AG09319 (cell line): Measurements from ENCODE around the gene IL18BP.

Experiments used
- DNase-seq: peaks from one replicate; pipeline ENCODE4 v3.0.0-alpha.2; 2010; ENCODE audit warnings: low read depth; ENCODE audit errors: extremely low read depth
- CTCF ChIP-seq: IDR thresholded peaks from 2 replicates; pipeline ENCODE4 v1.5.1; 2011; ENCODE audit warnings: low read depth, mild to moderate bottlenecking, inconsistent platforms, low read length, moderate library complexity

IL18BP gene

GRCh38 chr11:72039031-72039855 is 40.5 kb downstream of the IL18BP start:
- DNase-seq: peak; percentile 60
- no peak for TF ChIP-seq CTCF

- no peak for DNase-seq
- TF ChIP-seq CTCF: no peak
Measured at GRCh38 chr11:72039856-72040401, 41.2 kb downstream of the IL18BP start.

DNA sequence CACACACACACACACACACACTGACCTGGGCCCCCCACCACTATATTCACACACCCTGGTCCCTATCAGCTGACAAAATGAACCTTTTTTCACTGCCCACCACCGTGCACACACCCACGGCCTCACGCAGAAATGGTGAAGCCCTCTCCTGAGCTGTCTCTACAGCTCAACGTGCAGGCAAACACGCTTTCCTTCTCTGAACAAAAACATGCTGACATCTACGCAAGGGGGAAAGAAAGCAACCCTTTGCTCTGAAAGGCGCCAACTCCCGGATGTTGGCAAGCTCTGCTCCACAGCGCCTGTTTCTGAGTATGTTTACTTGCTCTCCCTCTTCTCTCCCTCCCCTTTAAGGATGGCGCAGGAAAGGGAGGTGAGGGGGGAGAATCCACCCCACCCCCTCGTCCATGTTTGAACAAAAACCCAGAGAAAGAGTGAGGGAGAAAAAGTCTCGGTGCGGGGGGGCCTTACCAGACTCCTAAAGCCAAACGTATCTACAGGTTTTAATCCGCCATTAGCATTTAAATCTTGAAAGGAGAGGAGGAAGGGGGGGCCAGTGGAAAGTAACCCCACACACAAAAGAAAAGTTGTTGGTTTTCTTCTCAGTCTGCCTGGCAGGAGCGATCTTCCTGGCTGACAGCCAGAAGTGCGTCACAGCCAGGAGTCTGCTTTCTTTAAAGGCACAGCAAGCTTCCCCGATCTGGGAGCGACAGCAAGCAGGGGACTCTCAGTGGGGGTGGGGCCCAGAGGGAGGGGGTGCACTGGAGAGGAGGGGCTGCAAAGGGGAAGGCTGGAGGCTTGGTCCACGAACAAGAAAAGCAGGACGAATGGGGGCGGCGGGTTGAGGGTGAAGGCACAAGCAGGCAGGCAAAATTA is 42.0 kb downstream of the IL18BP start:
- DNase-seq: peak; percentile 90
- TF ChIP-seq CTCF: no peak

DNA sequence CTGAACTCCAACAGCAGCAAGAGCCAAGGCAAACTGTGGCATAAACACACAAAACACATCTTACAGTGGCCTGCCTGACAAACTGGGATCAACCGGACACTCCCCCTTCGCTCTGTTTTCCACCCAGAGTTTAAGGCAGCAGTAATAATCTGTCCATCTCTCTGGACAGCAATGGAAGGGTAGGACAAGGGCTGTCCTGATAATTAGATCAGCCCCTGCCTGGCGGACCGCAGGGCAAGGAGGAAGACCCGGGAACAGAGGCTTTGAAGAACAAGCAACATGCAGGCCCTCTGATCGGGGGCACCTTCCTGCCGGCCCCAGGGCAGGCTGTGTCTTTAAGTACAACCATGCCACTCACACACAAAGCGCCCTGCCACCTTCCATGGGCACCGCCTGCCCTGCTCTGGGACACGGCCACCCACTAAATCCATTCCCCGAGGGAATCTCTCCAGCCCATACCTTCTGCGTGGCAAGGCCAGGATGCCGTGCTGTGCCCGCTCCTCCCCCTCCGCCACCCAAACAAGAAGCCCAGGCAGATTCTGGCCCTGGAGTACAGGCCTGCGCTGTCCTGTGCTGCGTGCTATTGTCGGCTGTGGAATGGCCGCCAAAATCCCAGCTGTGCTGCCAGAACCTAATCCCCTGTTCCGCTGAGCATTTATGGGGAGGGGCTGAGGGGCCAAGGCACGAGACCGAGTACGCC is 42.8 kb downstream of the IL18BP start:
- TF ChIP-seq CTCF: no peak
- DNase-seq: peak; percentile 71

- no peak for DNase-seq
Measured at GRCh38 chr11:72042064-72042745, 43.5 kb downstream of the IL18BP start.

More at GRCh38 chr11:72042064-72042745, 43.5 kb downstream of the IL18BP start:
- TF ChIP-seq CTCF: no peak
